Cardiac muscle cell (in vitro differentiated cells and primary cell): ENCODE results near the gene PDE4B. TPM values are rescaled to one million over a fixed set of nuclear protein-coding genes. Genes with fewer than 3 reads are reported as not detected.
"Not testable (repeated sequence)": the region's sequence is repeated elsewhere in the genome, so short reads cannot be mapped to it uniquely, and the experiment has no call there.

Experiments used
- DNase-seq, 2 donors: peaks; one replicate each; pipeline versions ENCODE4 v3.0.0 to v3.0.0-alpha.2; 2010 to 2017; ENCODE audit warnings: low read depth in 1 of 2, low spot score in 1 of 2
- H3K27ac ChIP-seq: fragments of 200-600 bp; sonication (generic); 2 replicates; pipeline ENCODE4 v1.5.1; 2016
- H3K27me3 ChIP-seq: fragments of 200-600 bp; sonication (generic); 2 replicates; pipeline ENCODE4 v1.6.0; 2016; ENCODE audit warnings: control low read depth
- H3K36me3 ChIP-seq: fragments of 200-600 bp; sonication (generic); 2 replicates; pipeline ENCODE4 v1.5.1; 2016; ENCODE audit warnings: control low read depth
- H3K4me1 ChIP-seq: fragments of 200-600 bp; sonication (generic); 2 replicates; pipeline ENCODE4 v1.8.1; 2017; ENCODE audit warnings: low read depth, mild to moderate bottlenecking, mixed run types
- H3K4me3 ChIP-seq: fragments of 200-600 bp; sonication (generic); 2 replicates; pipeline ENCODE4 v1.5.1; 2016; ENCODE audit warnings: mild to moderate bottlenecking
- H3K9me3 ChIP-seq: fragments of 200-600 bp; sonication (generic); 2 replicates; pipeline ENCODE4 v1.5.1; 2017; ENCODE audit warnings: low read depth, mild to moderate bottlenecking, control low read depth
- CTCF ChIP-seq: IDR thresholded peaks from 2 replicates; pipeline ENCODE4 v1.5.1; 2012; ENCODE audit warnings: low read depth, mild to moderate bottlenecking, low read length
- polyA plus RNA-seq: library from polyadenylated mRNA; unstranded; fragments of >200 nt; fragmentation: Nextera tagmentation; extraction: Ambion mirVana; gene quantifications from 2 replicates; pipeline ENCODE4 v1.2.1, GENCODE V29; 2016
- total RNA-seq: library from RNA; depleted of rRNA; stranded (reverse); fragments of >200 nt; gene quantifications from 2 replicates; pipeline ENCODE4 v1.2.3, GENCODE V29; 2016

Gene PDE4B
- total and polyA plus RNA-seq, 2 experiments from 2014 or later, result 0.65 to 3.9 TPM

- TF ChIP-seq CTCF, result no peak
- DNase-seq, result peak; percentile 12 to 27
- Histone ChIP-seq H3K4me1 (peaks cover 10% of the 10 kb centered on the region), H3K27ac (no peak overlapping the region), H3K36me3 (no peaks in the 10 kb centered on the region), H3K27me3 (no peaks in the 10 kb centered on the region), H3K9me3 (no peaks in the 10 kb centered on the region), H3K4me3 (no peak overlapping the region)
Observed at GRCh38 chr1:66048011-66048410, 255.3 kb downstream of the PDE4B start.

GRCh38 chr1:66050123-66050522 lies 257.4 kb downstream of the PDE4B start:
- no peak for TF ChIP-seq CTCF
- Histone ChIP-seq H3K4me1 (peaks cover 10% of the 10 kb centered on the region), H3K36me3 (no peaks in the 10 kb centered on the region), H3K9me3 (no peaks in the 10 kb centered on the region), H3K27me3 (no peaks in the 10 kb centered on the region), H3K4me3 (no peak overlapping the region), H3K27ac (no peak overlapping the region)
- no peak for DNase-seq

- TF ChIP-seq CTCF, result no peak
- Histone ChIP-seq H3K9me3 (no peaks in the 10 kb centered on the region), H3K4me1 (peaks cover 10% of the 10 kb centered on the region), H3K36me3 (no peaks in the 10 kb centered on the region), H3K27ac (no peak overlapping the region), H3K27me3 (no peaks in the 10 kb centered on the region), H3K4me3 (no peak overlapping the region)
- no peak for DNase-seq
Observed at GRCh38 chr1:66050633-66051032, 257.9 kb downstream of the PDE4B start.

- TF ChIP-seq CTCF, result no peak
- Histone ChIP-seq H3K27me3 (no peaks in the 10 kb centered on the region), H3K36me3 (no peaks in the 10 kb centered on the region), H3K27ac (no peak overlapping the region), H3K4me1 (no peaks in the 10 kb centered on the region), H3K4me3 (no peak overlapping the region), H3K9me3 (no peaks in the 10 kb centered on the region)
- no peak for DNase-seq
Observed at GRCh38 chr1:66055092-66055491, 262.4 kb downstream of the PDE4B start.

GRCh38 chr1:66057448-66057847 lies 264.8 kb downstream of the PDE4B start:
- not testable (repeated sequence) for H3K4me1 ChIP-seq, H3K27ac ChIP-seq, H3K4me3 ChIP-seq, H3K9me3 ChIP-seq, H3K27me3 ChIP-seq, DNase-seq, H3K36me3 ChIP-seq

GRCh38 chr1:66058558-66058957 lies 265.9 kb downstream of the PDE4B start:
- Histone ChIP-seq H3K9me3 (no peaks in the 10 kb centered on the region), H3K27me3 (no peaks in the 10 kb centered on the region), H3K4me3 (no peak overlapping the region), H3K36me3 (no peaks in the 10 kb centered on the region), H3K4me1 (no peaks in the 10 kb centered on the region), H3K27ac (no peak overlapping the region)
- no peak for TF ChIP-seq CTCF
- DNase-seq, result no peak

GRCh38 chr1:66067219-66067618 lies 274.5 kb downstream of the PDE4B start:
- H3K9me3 ChIP-seq, DNase-seq: not testable (repeated sequence)

More at GRCh38 chr1:66067219-66067618, 274.5 kb downstream of the PDE4B start:
- not testable (repeated sequence) for H3K4me1 ChIP-seq, H3K27ac ChIP-seq, H3K4me3 ChIP-seq, H3K36me3 ChIP-seq, H3K27me3 ChIP-seq
